HepG2 (cell line): Measurements from ENCODE around the gene SP6. TPM values are rescaled to one million over a fixed set of nuclear protein-coding genes. Genes with fewer than 3 reads are reported as not detected.

ENCODE experiments used
- AGO2 ChIP-seq: fragments of 200-400 bp; formaldehyde crosslinking; optimal IDR thresholded peaks from 2 replicates; pipeline ENCODE3; 2017; ENCODE audit warnings: mild to moderate bottlenecking, low read depth, low read length, moderate library complexity
- ASH2L ChIP-seq: fragments of 300-600, 200-600 bp; sonication (generic); IDR thresholded peaks from 2 replicates; pipeline ENCODE4 v1.7.0; 2017; ENCODE audit warnings: low read depth, mild to moderate bottlenecking, moderate library complexity, mixed read lengths, low read length; ENCODE audit not compliant: insufficient read length
- BCL3 ChIP-seq: sonication (generic); formaldehyde crosslinking; IDR thresholded peaks from 2 replicates; pipeline ENCODE4 v1.5.1; 2020; ENCODE audit warnings: mild to moderate bottlenecking, missing genetic modification reagents, moderate library complexity
- CBX1 ChIP-seq: IDR thresholded peaks from one replicate; pipeline ENCODE4 v1.6.1; 2016; ENCODE audit warnings: antibody characterized with exemption, low read depth
- CBX5 ChIP-seq: sonication (generic); formaldehyde crosslinking; IDR thresholded peaks from 2 replicates; pipeline ENCODE4 v1.4.0; 2020; ENCODE audit warnings: missing genetic modification reagents, borderline replicate concordance
- DNMT1 ChIP-seq: sonication (generic); formaldehyde crosslinking; IDR thresholded peaks from 2 replicates; pipeline ENCODE4 v1.5.1; 2020; ENCODE audit warnings: mild to moderate bottlenecking, missing genetic modification reagents
- ELF3 ChIP-seq: IDR thresholded peaks from 2 replicates; pipeline ENCODE4 v1.6.1; 2016; ENCODE audit warnings: missing genetic modification reagents, missing compliant biosample characterization
- ETV6 ChIP-seq: sonication (generic); formaldehyde crosslinking; conservative IDR thresholded peaks from 2 replicates; pipeline ENCODE4 v1.4.0; 2020; ENCODE audit warnings: missing genetic modification reagents
- FOSL1 ChIP-seq: sonication (generic); formaldehyde crosslinking; IDR thresholded peaks from 2 replicates; pipeline ENCODE4 v1.9.0; 2021; ENCODE audit warnings: missing genetic modification reagents, borderline replicate concordance
- HES4 ChIP-seq: sonication (generic); formaldehyde crosslinking; IDR thresholded peaks from 2 replicates; pipeline ENCODE4 v1.9.0; 2021; ENCODE audit warnings: mild to moderate bottlenecking, missing genetic modification reagents, borderline replicate concordance
- KDM2A ChIP-seq: sonication (generic); formaldehyde crosslinking; IDR thresholded peaks from 2 replicates; pipeline ENCODE4 v1.4.0; 2020; ENCODE audit warnings: low read depth, missing genetic modification reagents, borderline replicate concordance
- MIER2 ChIP-seq: IDR thresholded peaks from 2 replicates; pipeline ENCODE4 v1.6.1; 2016; ENCODE audit warnings: missing biosample characterization, missing genetic modification reagents
- NBN ChIP-seq: fragments of 450-650 bp; conservative IDR thresholded peaks from 2 replicates; pipeline ENCODE4 v1.6.1; 2017
- NFATC3 ChIP-seq: sonication (generic); formaldehyde crosslinking; IDR thresholded peaks from 2 replicates; pipeline ENCODE4 v1.5.1; 2020; ENCODE audit warnings: mild to moderate bottlenecking, missing genetic modification reagents
- RBFOX2 ChIP-seq: fragments of 200-400 bp; formaldehyde crosslinking; IDR thresholded peaks from 2 replicates; pipeline ENCODE4 v1.6.1; 2017; ENCODE audit warnings: low read depth, mild to moderate bottlenecking, low read length
- SALL2 ChIP-seq: sonication (generic); formaldehyde crosslinking; IDR thresholded peaks from 2 replicates; pipeline ENCODE4 v1.8.1; 2023; ENCODE audit warnings: mild to moderate bottlenecking, missing genetic modification reagents, inconsistent platforms
- TAF1 ChIP-seq: sonication (generic); formaldehyde crosslinking; IDR thresholded peaks from 2 replicates; pipeline ENCODE4 v1.4.0; 2020; ENCODE audit warnings: missing genetic modification reagents
- ZBTB21 ChIP-seq: sonication (generic); formaldehyde crosslinking; IDR thresholded peaks from 2 replicates; pipeline ENCODE4 v1.4.0; 2020; ENCODE audit warnings: missing genetic modification reagents
- ZBTB44 ChIP-seq: sonication (generic); formaldehyde crosslinking; IDR thresholded peaks from 2 replicates; pipeline ENCODE4 v1.4.0; 2020; ENCODE audit warnings: missing genetic modification reagents
- ZC3H4 ChIP-seq: sonication (generic); formaldehyde crosslinking; IDR thresholded peaks from 2 replicates; pipeline ENCODE4 v1.4.0; 2020; ENCODE audit warnings: missing genetic modification reagents, borderline replicate concordance
- ZFP37 ChIP-seq: sonication (generic); formaldehyde crosslinking; IDR thresholded peaks from 2 replicates; pipeline ENCODE4 v1.4.0; 2020; ENCODE audit warnings: missing genetic modification reagents, borderline replicate concordance
- ZNF446 ChIP-seq: sonication (generic); formaldehyde crosslinking; IDR thresholded peaks from 2 replicates; pipeline ENCODE4 v1.5.0; 2020; ENCODE audit warnings: mild to moderate bottlenecking, missing genetic modification reagents
- ZNF556 ChIP-seq: sonication (generic); formaldehyde crosslinking; IDR thresholded peaks from 2 replicates; pipeline ENCODE4 v1.4.0; 2020; ENCODE audit warnings: mild to moderate bottlenecking, missing genetic modification reagents, borderline replicate concordance
- ZNF724P ChIP-seq: sonication (generic); formaldehyde crosslinking; IDR thresholded peaks from 2 replicates; pipeline ENCODE4 v1.8.0; 2022; ENCODE audit warnings: missing genetic modification reagents, borderline replicate concordance
- ZNF782 ChIP-seq: sonication (generic); formaldehyde crosslinking; IDR thresholded peaks from 2 replicates; pipeline ENCODE4 v1.4.0; 2020; ENCODE audit warnings: missing genetic modification reagents, mild to moderate bottlenecking, borderline replicate concordance
- ZNF792 ChIP-seq: IDR thresholded peaks from 2 replicates; pipeline ENCODE4 v1.6.1; 2016
- ZNF800 ChIP-seq: sonication (generic); formaldehyde crosslinking; IDR thresholded peaks from 2 replicates; pipeline ENCODE4 v1.4.0; 2020; ENCODE audit warnings: missing genetic modification reagents
- polyA plus RNA-seq, 8 experiments: library from polyadenylated mRNA; depleted of rRNA in 3 of 8; stranded (reverse) in 7 of 8; unstranded in 1 of 8; fragments of >200 nt; fragmentation: Illumina TruSeq in 4 of 8; extraction: Trizol in 4 of 8; gene quantifications; 2 replicates each; pipeline versions ENCODE4 v1.2.1 to v1.2.3, GENCODE V29; 2011 to 2016; ENCODE audit warnings: low read depth in 4 of 8, missing spikeins in 1 of 8, mixed read lengths in 1 of 8; ENCODE audit not compliant: insufficient read depth in 1 of 8
- total RNA-seq, 5 experiments: library from RNA; depleted of rRNA; stranded (reverse); fragments of >200 nt; fragmentation: Illumina TruSeq; extraction: Trizol; gene quantifications; 2 replicates each; pipeline ENCODE4 v1.2.3, GENCODE V29; 2016; ENCODE audit warnings: low read depth in 1 of 5

SP6 gene
- total and polyA plus RNA-seq, 2 of the 13 experiments (the other 11 are each of a cell fraction or from before 2014, with no cell fraction given) = 0.07 TPM

DNA sequence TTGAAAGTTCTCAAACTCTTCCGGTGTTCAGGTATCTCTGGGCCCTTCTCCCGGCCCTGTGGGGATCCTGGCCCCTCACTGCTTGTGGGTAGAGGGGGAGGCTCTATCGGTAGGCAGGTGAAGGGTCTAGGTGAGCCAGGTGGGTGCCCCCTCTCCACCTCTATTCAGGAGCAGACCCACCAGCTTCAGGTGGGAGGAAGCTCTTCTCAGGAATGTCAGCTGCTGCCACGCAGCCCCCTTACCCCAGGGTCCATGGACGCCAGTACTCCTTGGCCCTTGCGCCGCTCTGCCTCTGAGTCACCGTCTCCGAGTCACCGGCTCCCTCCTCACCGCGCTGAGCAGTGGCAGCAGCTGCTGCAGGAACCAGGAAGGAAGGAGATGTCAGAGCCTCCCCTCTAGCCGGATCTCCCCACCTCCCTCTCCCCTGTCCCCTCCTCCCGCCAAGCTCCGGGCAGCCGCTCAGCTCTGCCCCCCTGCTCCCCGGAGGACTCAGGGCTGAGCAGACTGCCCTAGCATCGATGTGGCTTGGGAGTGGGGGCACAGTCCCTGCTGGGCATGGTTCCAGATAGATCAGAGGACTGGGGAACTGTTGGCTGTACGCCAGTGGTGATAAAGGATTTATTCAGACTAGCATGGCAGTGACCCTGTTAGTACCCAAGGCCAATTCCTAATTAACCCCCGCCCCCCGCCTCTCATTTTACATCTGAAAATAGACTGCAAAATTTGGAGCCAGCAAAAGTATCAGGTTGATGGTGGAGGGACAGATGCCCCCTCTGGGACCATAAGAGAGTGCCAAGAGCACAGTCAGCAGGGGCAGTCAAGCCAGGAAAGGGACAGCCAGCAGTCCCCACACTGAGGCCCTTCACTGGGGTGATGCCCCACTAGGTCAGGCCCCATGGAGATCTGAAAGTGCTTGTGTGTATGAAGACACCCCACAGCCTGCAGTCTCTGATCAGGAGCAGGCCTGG lies 29.3 kb downstream of the SP6 start, which contains the start of gene OSBPL7 (continued):
- TF ChIP-seq KDM2A (CRISPR knock-in tag) = peak; percentile 75
- 0 out of 2 replicates have a peak, but pooled peaks have one; percentile 40 for TF ChIP-seq CBX5 (CRISPR knock-in tag)
- no peak for TF ChIP-seq ZBTB44 (CRISPR knock-in tag)
- TF ChIP-seq ZNF724P (CRISPR knock-in tag) = no peak
- peak; percentile 68 for TF ChIP-seq MIER2 (CRISPR knock-in tag)
- TF ChIP-seq FOSL1 (CRISPR knock-in tag) = no peak
- no peak for TF ChIP-seq ZNF800 (CRISPR knock-in tag)
- no peak for TF ChIP-seq AGO2
- no peak for TF ChIP-seq HES4 (CRISPR knock-in tag)
- TF ChIP-seq RBFOX2 = peak; percentile 42; the same call in 1 of the 2 replicates
- no peak for TF ChIP-seq ZFP37 (CRISPR knock-in tag)
- peak; percentile 91 for TF ChIP-seq ZNF792 (CRISPR knock-in tag)
- TF ChIP-seq ZBTB21 (CRISPR knock-in tag) = no peak
- TF ChIP-seq ASH2L = peak; percentile 17
- TF ChIP-seq ELF3 (CRISPR knock-in tag) = peak; percentile 93
- TF ChIP-seq DNMT1 (CRISPR knock-in tag) = no peak
- TF ChIP-seq NBN = no peak
- TF ChIP-seq ZC3H4 = no peak
- peak; percentile 83; the same call in 1 of the 2 replicates for TF ChIP-seq BCL3 (CRISPR knock-in tag)
- peak; percentile 73 for TF ChIP-seq TAF1 (CRISPR knock-in tag)
- TF ChIP-seq NFATC3 (CRISPR knock-in tag) = no peak
- TF ChIP-seq CBX1 = peak; percentile 68
- TF ChIP-seq ZNF446 (CRISPR knock-in tag) = no peak
- no peak; the same call in 1 of the 2 replicates for TF ChIP-seq ZNF556 (CRISPR knock-in tag)
- TF ChIP-seq ZNF782 (CRISPR knock-in tag) = no peak
- TF ChIP-seq ETV6 (CRISPR knock-in tag) = 0 out of 2 replicates have a peak, but pooled peaks have one; percentile 25
- peak; percentile 62; the same call in 1 of the 2 replicates for TF ChIP-seq SALL2 (CRISPR knock-in tag)
